Measurements from ENCODE around the gene TOLLIP.

Gene TOLLIP

DNA sequence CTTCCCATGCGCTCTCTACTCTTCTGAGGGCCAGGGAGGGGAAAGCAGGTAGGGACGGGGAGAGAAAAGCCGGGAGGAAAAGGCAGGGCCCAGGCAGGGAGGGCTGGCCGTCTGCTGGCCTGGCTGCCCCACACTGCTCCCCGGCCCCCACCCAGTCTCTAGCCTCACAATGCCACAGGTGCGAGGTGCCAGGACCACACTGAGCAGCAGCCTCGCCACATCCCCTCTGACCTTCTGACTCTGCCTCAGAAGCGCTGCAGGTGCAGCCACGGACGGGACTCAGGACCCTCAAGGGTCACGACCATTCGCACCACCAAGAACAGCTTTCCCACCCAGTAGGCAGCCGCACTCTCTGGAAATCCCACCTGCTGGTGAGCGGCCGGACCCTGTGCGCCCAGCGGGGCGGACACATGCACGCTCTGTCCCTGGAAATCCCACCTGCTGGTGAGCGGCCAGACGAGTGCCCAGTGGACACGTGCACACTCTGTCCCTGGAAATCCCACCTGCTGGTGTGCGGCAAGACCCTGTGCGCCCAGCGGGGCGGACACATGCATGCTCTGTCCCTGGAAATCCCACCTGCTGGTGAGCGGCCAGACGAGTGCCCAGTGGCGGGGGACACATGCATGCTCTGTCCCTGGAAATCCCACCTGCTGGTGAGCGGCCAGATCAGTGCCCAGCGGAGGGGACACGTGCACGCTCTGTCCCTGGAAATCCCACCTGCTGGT lies 20.1 kb downstream of the TOLLIP start:
- Mint-ChIP-seq H3K27me3 (no peaks in the 10 kb centered on the region), H3K36me3 (peaks cover 66% of the 10 kb centered on the region), H3K9me3 (no peaks in the 10 kb centered on the region), H3K27ac (no peak overlapping the region), H3K4me1 (peaks cover 6% of the 10 kb centered on the region), H3K4me3 (no peak overlapping the region)
- ATAC-seq, result no peak

DNA sequence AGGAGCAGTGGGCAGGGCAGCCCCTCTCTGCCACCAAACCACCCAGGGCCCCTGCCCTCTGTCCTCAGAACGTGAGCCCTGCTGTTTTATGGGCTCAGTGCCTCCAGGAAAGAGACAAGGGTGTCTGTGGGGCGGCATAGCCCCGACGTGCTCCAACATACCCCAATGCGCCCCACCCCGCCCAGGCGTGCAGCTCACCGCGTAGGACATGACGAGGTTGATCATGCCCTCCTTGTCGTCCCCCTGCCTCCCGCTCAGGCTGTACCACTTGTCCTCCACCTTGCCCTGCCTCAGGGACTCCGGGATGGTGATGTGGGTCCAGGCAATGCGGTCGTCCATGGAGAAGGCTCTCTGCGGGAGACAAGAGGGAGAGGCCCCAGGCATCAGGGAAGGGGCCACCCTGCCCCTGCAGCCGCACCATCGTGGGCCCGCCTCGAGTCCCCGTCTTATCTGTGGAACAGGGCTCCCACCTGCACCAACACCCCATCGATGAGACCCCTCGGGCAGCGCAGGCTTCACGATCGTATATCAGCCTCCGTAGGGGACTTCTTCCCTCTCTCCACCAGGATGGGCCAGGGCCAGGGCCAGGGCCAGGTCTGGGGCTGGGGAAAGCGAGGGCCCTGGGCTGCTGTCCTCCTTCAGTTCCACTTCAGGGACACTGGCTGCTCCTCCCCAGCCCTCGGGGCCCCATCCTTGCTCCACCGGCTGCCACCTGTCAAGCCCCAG lies 20.8 kb downstream of the TOLLIP start:
- no peak overlapping the region for H3K27ac Mint-ChIP-seq
- no peak overlapping the region for H3K4me3 Mint-ChIP-seq
- H3K27me3 Mint-ChIP-seq, result no peaks in the 10 kb centered on the region
- H3K4me1 Mint-ChIP-seq, result peaks cover 6% of the 10 kb centered on the region
- ATAC-seq, result no peak
- H3K36me3 Mint-ChIP-seq, result peaks cover 62% of the 10 kb centered on the region
- no peaks in the 10 kb centered on the region for H3K9me3 Mint-ChIP-seq

DNA sequence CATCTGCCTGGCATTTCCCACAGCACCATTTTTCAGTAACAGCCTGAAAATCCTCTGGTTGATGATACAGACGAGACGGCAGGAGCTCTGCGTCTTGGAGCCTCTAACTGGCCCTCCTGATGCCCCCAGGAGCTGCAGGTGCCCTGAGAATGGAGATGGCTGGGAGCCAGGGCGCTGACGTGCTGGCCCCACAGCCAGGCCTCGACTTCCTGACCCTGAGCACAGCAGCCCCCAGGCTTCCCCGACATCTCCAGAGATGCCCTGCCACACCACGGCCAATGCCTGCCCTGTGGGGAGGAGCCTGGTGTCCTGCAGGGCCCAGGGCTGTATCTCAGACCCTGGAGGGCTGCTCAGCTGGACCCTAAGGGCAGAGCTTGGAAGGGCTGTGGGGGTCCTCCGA lies 21.5 kb downstream of the TOLLIP start:
- no peak overlapping the region for H3K4me3 Mint-ChIP-seq
- ATAC-seq, result no peak

DNA sequence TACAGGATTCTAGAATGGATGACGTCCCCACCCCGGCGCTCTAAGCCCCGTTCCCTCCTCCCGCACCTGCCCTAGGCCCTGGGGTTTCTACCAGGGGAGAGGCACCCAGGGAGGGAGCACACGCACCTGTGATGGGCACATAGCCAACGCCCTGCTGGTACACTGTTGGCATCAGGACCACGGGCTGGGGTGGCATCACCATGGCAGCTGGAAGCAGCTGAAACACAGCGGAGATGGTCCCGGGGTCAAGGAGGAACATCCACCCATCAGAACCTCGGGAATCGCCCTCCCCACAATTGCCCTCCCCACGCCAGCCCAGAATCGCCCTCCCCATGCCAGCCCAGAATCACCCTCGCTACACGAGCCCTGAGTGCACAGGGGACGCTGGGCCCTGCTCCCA lies 23.6 kb downstream of the TOLLIP start:
- Mint-ChIP-seq H3K27ac (no peak overlapping the region), H3K9me3 (no peaks in the 10 kb centered on the region), H3K4me1 (no peaks in the 10 kb centered on the region), H3K4me3 (no peak overlapping the region), H3K27me3 (no peaks in the 10 kb centered on the region), H3K36me3 (peaks cover 46% of the 10 kb centered on the region)
- ATAC-seq, result peak; percentile 34

More for the DNA sequence above, 21.5 kb downstream of the TOLLIP start:
- H3K4me1 Mint-ChIP-seq, result peaks cover 6% of the 10 kb centered on the region
- no peaks in the 10 kb centered on the region for H3K9me3 Mint-ChIP-seq
- H3K36me3 Mint-ChIP-seq, result peaks cover 55% of the 10 kb centered on the region
- H3K27me3 Mint-ChIP-seq, result no peaks in the 10 kb centered on the region
- no peak overlapping the region for H3K27ac Mint-ChIP-seq

DNA sequence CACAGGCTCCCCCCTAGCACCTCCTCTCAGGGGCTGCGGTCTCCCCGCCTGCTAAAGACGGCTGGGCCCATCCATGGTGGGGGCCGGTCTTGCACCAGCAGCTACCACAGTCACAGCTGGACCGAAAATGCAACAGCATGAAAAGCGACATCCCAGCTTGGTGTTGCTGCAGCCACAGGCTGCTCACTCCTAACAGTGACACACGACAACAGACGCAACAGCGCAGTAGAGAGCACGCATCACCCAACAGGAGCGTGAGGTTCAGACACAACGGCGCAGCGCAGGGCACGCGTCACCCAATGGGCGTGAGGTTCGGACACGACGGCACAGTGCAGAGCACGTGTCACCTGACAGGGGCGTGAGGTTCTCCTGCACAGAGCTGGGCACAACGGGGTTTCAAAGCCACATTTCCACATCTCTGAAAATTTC lies 24.1 kb downstream of the TOLLIP start:
- no peak overlapping the region for H3K4me3 Mint-ChIP-seq
- no peaks in the 10 kb centered on the region for H3K27me3 Mint-ChIP-seq
- H3K4me1 Mint-ChIP-seq, result no peaks in the 10 kb centered on the region
- peaks cover 46% of the 10 kb centered on the region for H3K36me3 Mint-ChIP-seq
- no peak for ATAC-seq
- H3K27ac Mint-ChIP-seq, result no peak overlapping the region
- no peaks in the 10 kb centered on the region for H3K9me3 Mint-ChIP-seq

DNA sequence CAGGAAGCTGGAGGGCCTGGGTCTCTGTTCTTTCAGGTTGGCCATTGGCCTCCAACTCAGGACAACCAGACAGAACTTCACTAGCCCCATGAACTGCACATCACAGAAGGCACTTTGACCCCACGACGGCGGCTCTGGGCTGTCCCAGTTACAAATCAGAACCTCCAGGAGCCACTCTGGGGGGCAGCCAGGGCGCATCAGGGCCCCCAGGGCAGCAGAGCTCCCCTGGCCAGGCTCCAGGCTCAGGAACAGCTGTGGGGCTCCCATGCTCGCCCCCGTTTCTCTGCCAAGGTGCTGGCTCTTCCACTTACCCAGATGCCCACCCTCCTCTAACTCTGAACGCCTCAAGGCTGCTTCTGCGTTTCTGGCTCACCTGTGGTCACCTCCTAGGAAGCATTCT lies 25.5 kb downstream of the TOLLIP start:
- peaks cover 56% of the 10 kb centered on the region for H3K36me3 Mint-ChIP-seq
- no peak overlapping the region for H3K27ac Mint-ChIP-seq
- no peaks in the 10 kb centered on the region for H3K27me3 Mint-ChIP-seq
- no peak for ATAC-seq
- H3K4me3 Mint-ChIP-seq, result no peak overlapping the region
- H3K4me1 Mint-ChIP-seq, result no peaks in the 10 kb centered on the region
- no peaks in the 10 kb centered on the region for H3K9me3 Mint-ChIP-seq

DNA sequence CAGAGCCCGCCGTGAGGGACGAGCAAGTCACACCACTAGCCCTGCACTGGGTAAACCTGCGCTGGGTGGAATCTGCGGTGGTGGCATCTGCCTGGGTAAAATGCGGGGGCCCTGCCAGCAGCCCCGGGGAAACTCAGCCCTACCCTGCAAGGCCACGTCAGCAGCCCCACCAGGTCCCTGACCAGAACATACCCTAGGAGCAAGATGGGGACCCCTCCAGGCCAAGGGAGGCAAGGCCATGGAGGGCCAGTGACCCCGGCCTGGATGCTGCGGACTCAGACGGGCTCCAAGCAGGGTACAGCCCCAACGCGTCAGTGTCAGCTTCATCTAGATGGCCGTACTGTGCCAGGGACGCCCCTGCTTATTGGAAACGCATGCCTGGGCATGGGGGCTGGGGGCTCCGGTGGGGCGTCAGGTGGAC lies 26.3 kb downstream of the TOLLIP start:
- H3K36me3 Mint-ChIP-seq, result peaks cover 55% of the 10 kb centered on the region

DNA sequence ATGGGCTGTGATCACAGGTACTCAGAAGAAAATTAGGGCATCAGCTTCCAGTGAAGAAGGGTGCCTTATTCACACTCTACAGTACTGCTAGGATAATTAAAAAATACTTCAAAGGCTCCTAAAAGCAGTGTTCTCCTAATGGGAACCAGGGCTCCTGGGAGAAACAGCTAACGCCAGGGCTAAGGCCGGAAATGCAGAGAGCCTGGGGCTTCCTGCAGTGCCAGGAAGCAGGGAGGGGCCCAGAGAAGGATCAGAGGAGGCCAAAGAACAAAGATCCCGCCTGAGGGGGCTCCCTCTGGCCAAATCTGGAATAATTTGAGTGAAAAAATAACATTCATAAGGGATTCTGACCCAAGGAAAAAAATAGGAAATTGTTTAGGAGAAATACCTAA lies 27.5 kb downstream of the TOLLIP start:
- H3K9me3 Mint-ChIP-seq, result no peaks in the 10 kb centered on the region
- H3K27me3 Mint-ChIP-seq, result no peaks in the 10 kb centered on the region
- no peaks in the 10 kb centered on the region for H3K4me1 Mint-ChIP-seq
- no peak overlapping the region for H3K4me3 Mint-ChIP-seq
- H3K36me3 Mint-ChIP-seq, result peaks cover 57% of the 10 kb centered on the region
- H3K27ac Mint-ChIP-seq, result no peak overlapping the region
- no peak for ATAC-seq

More for the DNA sequence above, 26.3 kb downstream of the TOLLIP start:
- no peak for ATAC-seq
- Mint-ChIP-seq H3K9me3 (no peaks in the 10 kb centered on the region), H3K27me3 (no peaks in the 10 kb centered on the region), H3K4me1 (no peaks in the 10 kb centered on the region), H3K27ac (no peak overlapping the region), H3K4me3 (no peak overlapping the region)

DNA sequence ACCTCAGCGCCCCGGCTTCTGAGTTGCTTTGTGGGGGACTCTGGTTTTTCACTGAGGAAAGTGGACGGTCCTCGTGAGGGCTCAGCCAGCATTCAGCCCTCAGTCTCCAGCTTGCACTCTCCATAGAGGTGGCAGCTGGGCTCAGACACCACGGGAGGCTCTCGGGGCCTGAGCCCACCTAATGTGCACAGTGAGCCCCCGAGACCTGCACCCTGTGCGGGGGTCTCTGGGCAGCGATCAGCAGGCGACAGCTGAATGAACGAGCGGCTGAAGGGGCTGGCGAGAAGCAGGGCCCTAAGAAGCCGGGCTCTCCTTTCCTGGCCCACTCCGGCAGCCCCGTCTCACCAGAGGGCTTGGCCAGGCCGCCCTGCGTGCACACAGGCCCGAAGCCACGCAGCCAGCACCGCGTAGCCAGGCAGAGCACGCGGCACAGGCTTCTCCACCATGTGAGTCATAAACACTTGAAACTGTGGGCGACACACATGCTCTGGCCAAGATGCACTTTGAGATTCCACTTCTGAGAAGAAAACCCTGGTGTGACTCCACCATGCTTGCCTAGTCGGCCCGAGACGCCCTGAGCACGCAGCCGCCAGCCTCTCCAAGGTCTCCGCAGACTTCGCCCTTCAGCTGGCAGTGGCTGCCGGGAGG lies 28.0 kb downstream of the TOLLIP start:
- peaks cover 58% of the 10 kb centered on the region for H3K36me3 Mint-ChIP-seq
- no peak overlapping the region for H3K27ac Mint-ChIP-seq
- no peaks in the 10 kb centered on the region for H3K27me3 Mint-ChIP-seq
- H3K4me1 Mint-ChIP-seq, result no peaks in the 10 kb centered on the region
- H3K9me3 Mint-ChIP-seq, result no peaks in the 10 kb centered on the region
- no peak for ATAC-seq
- H3K4me3 Mint-ChIP-seq, result no peak overlapping the region

DNA sequence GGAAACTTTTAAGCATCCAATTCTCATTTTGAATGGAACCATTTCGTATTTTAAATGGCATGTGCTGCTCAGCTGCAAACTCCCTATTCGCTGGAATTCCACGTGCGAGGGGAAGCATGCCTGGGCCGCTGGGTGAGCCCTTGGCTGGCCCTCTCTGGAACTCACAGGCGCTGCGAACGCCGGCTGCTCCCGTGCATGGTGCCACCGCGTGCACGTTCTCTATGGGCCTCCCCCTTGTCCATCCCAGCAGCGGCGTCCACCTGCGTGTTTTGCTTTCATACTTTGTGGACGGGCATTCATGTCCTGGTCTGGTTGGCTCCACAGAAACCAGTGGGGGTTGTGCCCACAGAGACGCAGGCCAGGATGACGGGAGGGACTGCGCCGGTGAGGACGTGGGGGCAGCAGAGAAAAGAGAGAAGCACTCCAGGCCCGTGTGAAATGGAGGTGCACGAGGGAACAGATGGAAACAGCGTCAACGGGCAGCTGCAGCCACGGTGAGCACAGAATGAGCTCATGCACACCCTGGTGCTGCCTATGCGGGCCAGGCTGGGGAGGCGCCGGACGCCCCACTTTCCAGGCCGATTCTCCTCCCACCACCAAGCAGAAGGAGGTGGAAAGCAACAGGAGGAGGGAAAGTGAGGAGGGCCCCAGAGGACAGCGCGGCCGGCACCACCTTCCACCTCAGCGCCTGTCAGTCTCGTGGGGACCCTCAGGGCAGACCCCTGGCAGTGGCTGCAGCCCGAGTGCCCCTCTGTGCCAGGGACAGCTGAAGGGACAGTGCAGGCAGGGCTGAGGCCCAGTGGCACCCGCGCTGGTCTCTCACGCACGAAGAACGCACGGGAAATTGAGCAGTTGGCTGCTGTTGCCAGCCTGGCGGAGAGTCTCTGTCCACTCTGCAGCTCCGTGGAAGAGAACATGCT lies 29.1 kb downstream of the TOLLIP start:
- Mint-ChIP-seq H3K4me1 (no peaks in the 10 kb centered on the region), H3K4me3 (no peak overlapping the region), H3K36me3 (peaks cover 57% of the 10 kb centered on the region), H3K27ac (no peak overlapping the region), H3K27me3 (no peaks in the 10 kb centered on the region), H3K9me3 (no peaks in the 10 kb centered on the region)
- ATAC-seq, result no peak

DNA sequence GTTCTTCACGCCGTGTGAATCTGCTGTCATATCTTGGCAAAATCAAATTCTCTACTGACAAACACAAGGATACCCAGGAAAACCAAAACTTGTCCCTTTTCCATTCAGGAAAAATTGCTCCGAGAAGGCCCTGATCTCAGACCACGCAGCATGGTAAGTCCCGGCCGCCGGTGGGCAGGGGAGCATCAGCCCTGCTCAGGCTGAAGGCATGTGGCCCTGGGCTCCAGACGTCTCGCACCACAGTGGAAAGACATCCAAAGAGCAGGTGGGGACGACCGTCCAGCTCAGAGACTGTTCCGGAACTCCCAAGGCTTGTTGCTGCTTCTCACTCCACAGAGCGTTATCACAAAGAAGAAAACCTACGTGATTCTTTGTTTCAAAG lies 29.8 kb downstream of the TOLLIP start:
- ATAC-seq, result no peak
- Mint-ChIP-seq H3K4me3 (no peak overlapping the region), H3K4me1 (no peaks in the 10 kb centered on the region), H3K36me3 (peaks cover 52% of the 10 kb centered on the region), H3K27ac (no peak overlapping the region), H3K9me3 (no peaks in the 10 kb centered on the region), H3K27me3 (no peaks in the 10 kb centered on the region)

DNA sequence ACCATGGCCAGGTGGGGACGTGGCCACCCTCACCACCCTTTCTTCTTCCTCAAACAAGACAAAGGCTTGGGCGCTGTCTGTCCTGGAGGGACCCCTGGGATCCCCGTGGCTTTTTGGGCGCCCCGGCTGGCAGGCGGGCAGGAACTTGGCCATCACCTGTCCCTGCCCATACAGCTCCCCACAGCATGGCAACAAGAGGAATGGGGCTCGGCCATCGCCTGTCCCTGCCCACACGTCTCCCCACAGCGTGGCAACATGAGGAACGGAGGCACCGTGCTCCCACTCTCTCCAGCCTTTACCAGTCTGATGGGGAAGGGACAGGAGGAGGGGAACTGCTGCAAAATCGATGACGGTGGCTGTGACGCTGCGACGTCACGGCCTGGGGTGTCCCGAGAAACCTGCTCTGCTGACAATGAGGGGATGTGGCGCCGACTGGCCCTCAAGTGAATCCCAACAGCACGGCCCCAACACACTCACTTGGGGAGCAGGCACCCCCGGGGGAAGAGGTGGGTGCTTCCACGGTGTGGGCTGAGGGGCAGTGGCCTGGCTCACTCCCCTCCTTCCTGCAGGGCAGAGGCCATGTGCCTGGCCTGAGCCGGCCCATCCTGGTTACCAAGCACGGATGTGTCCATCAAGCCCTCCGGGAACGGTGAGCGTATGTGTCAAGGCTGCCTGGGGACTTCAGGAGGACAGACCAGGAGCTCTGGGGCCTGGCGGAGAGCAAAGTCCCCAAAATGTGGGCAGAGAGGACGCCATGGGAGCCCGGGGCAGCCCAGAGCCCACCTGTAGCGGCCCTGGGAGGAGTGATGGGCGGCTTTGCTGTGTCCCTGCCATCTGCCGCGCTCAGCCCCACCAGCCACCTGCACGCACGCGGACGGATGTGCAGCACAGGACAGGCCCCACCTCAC lies 30.4 kb downstream of the TOLLIP start:
- ATAC-seq, result no peak
- Mint-ChIP-seq H3K4me3 (no peak overlapping the region), H3K4me1 (no peaks in the 10 kb centered on the region), H3K27ac (no peak overlapping the region), H3K27me3 (no peaks in the 10 kb centered on the region), H3K36me3 (peaks cover 52% of the 10 kb centered on the region), H3K9me3 (no peaks in the 10 kb centered on the region)

DNA sequence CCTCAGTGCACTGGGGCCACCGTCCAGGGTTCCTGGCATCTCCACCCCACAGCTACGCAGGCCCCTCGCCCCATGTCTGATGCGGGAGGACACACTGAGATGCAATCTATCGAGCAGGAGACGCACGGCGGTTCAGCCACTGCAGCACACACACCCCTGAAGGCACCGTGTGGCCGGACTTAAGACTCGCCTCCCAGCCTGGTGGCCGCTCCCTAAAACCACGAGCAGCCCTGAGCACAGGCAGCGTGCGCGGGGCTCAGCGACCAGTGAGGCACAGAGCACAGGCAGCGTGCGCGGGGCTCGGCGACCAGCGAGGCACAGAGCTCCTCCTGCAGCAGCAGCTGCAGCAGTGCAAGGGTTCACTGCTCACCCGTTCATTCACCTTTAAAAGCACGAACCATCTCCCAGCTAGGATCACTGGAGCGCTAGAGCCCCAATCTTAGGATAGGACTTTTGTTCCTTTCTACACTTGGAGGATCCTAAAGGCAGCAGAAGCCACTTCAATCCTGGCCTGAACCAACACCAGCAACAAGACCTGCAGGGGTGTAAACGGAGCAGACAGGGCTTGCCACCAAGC lies 31.4 kb downstream of the TOLLIP start:
- Mint-ChIP-seq H3K27me3 (no peaks in the 10 kb centered on the region), H3K4me3 (no peak overlapping the region), H3K9me3 (no peaks in the 10 kb centered on the region), H3K27ac (no peak overlapping the region), H3K36me3 (peaks cover 52% of the 10 kb centered on the region), H3K4me1 (no peaks in the 10 kb centered on the region)
- ATAC-seq, result no peak

Data from stimulated activated memory B cell treated with anti-CD40 and anti-IgM and Interleukin-4, amounts not matched to agents 10 μg/mL and 1 μg/mL and 100 μg/mL, for 72 hours (primary cell).